Measurements from ENCODE around the gene DRG2. TPM values are rescaled to one million over a fixed set of nuclear protein-coding genes. Genes with fewer than 3 reads are reported as not detected.

Gene DRG2
- total RNA-seq, 1 donor from 2014 or later: 40.8 TPM

GRCh38 chr17:18040261-18040858, 47.4 kb upstream of the DRG2 start:
- Mint-ChIP-seq H3K9me3 (ENCODE audit: unreplicated experiment) (no peaks in the 10 kb centered on the region), H3K4me3 (ENCODE audit: unreplicated experiment) (peak overlapping the region; percentile 90), H3K4me1 (ENCODE audit: unreplicated experiment) (peaks cover 40% of the 10 kb centered on the region), H3K27me3 (ENCODE audit: unreplicated experiment) (no peaks in the 10 kb centered on the region), H3K36me3 (ENCODE audit: unreplicated experiment) (peaks cover under 1% of the 10 kb centered on the region), H3K27ac (ENCODE audit: unreplicated experiment) (peak overlapping the region; percentile 68)
- TF ChIP-seq CTCF (IDR thresholded peaks at IDR 0.05): no peak
- DNase-seq (ENCODE audit: extremely low spot score, unreplicated experiment): no peak

GRCh38 chr17:18041776-18042175, 46.0 kb upstream of the DRG2 start:
- H3K36me3 Mint-ChIP-seq (ENCODE audit: unreplicated experiment): peaks cover 2% of the 10 kb centered on the region
- H3K4me3 Mint-ChIP-seq (ENCODE audit: unreplicated experiment): peak overlapping the region; percentile 90
- no peak overlapping the region for H3K27ac Mint-ChIP-seq (ENCODE audit: unreplicated experiment)
- H3K27me3 Mint-ChIP-seq (ENCODE audit: unreplicated experiment): no peaks in the 10 kb centered on the region
- peaks cover 44% of the 10 kb centered on the region for H3K4me1 Mint-ChIP-seq (ENCODE audit: unreplicated experiment)
- no peak for TF ChIP-seq CTCF (IDR thresholded peaks at IDR 0.05)
- no peak for DNase-seq (ENCODE audit: extremely low spot score, unreplicated experiment)
- no peaks in the 10 kb centered on the region for H3K9me3 Mint-ChIP-seq (ENCODE audit: unreplicated experiment)

- Mint-ChIP-seq H3K4me1 (ENCODE audit: unreplicated experiment) (peaks cover 34% of the 10 kb centered on the region), H3K4me3 (ENCODE audit: unreplicated experiment) (no peak overlapping the region), H3K9me3 (ENCODE audit: unreplicated experiment) (no peaks in the 10 kb centered on the region), H3K36me3 (ENCODE audit: unreplicated experiment) (peaks cover 8% of the 10 kb centered on the region), H3K27ac (ENCODE audit: unreplicated experiment) (no peak overlapping the region), H3K27me3 (ENCODE audit: unreplicated experiment) (no peaks in the 10 kb centered on the region)
- TF ChIP-seq CTCF (IDR thresholded peaks at IDR 0.05): no peak
- no peak for DNase-seq (ENCODE audit: extremely low spot score, unreplicated experiment)
Measured at GRCh38 chr17:18042983-18043382, 44.8 kb upstream of the DRG2 start.

GRCh38 chr17:18043491-18043890, 44.3 kb upstream of the DRG2 start:
- Mint-ChIP-seq H3K36me3 (ENCODE audit: unreplicated experiment) (peaks cover 8% of the 10 kb centered on the region), H3K27ac (ENCODE audit: unreplicated experiment) (no peak overlapping the region), H3K4me3 (ENCODE audit: unreplicated experiment) (no peak overlapping the region), H3K4me1 (ENCODE audit: unreplicated experiment) (peaks cover 30% of the 10 kb centered on the region), H3K9me3 (ENCODE audit: unreplicated experiment) (no peaks in the 10 kb centered on the region), H3K27me3 (ENCODE audit: unreplicated experiment) (no peaks in the 10 kb centered on the region)
- TF ChIP-seq CTCF (IDR thresholded peaks at IDR 0.05): peak; percentile 46
- DNase-seq (ENCODE audit: extremely low spot score, unreplicated experiment): no peak

GRCh38 chr17:18044609-18045008, 43.1 kb upstream of the DRG2 start:
- Mint-ChIP-seq H3K9me3 (ENCODE audit: unreplicated experiment) (no peaks in the 10 kb centered on the region), H3K4me1 (ENCODE audit: unreplicated experiment) (peaks cover 28% of the 10 kb centered on the region), H3K27me3 (ENCODE audit: unreplicated experiment) (no peaks in the 10 kb centered on the region), H3K36me3 (ENCODE audit: unreplicated experiment) (peaks cover 11% of the 10 kb centered on the region), H3K4me3 (ENCODE audit: unreplicated experiment) (no peak overlapping the region), H3K27ac (ENCODE audit: unreplicated experiment) (no peak overlapping the region)
- DNase-seq (ENCODE audit: extremely low spot score, unreplicated experiment): no peak
- TF ChIP-seq CTCF (IDR thresholded peaks at IDR 0.05): no peak

All from osteocyte (in vitro differentiated cells).